ENCODE results near the gene CD300A.
"Not testable (repeated sequence)": the region's sequence is repeated elsewhere in the genome, so short reads cannot be mapped to it uniquely, and the experiment has no call there.

Gene CD300A

GRCh38 chr17:74485841-74486240 is 19.4 kb downstream of the CD300A start:
- no peak for DNase-seq

DNA sequence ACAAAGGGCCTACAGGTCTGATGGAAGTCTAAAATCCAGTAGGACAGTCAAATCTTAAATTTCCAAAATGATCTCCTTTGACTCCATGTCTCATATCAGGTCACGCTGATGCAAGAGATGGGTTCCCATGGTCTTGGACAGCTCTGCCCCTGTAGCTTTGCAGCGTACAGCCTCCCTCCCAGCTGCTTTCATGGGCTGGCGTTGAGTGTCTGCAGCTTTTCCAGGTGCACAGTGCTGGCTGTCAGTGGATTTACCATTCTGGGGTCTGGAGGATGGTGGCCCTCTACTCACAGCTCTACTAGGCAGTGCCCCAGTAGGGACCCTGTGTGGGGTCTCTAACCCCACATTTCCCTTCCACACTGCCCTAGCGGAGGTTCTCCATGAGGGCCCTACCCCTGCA is 21.8 kb downstream of the CD300A start:
- not testable (repeated sequence) for DNase-seq

DNA sequence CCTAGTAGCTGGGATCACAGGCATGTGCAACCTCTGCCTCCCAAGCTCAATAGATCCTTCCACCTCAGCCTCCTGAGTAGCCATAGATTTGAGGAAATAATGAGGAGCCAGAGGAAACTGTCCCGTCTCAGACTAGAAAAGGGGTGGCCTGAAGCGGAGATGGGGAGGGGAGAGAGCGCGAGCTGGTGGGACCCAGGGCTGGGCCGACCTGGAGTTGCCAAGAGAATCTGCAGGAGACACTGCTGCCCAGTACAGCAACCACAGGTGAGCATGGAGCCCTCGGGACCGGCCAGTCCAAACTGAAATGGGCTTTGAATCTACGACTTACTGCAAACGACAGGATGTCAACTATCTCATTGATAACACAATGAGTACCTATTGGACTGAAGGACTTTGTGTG is 24.3 kb downstream of the CD300A start:
- DNase-seq = no peak

GRCh38 chr17:74491626-74492025 is 25.2 kb downstream of the CD300A start:
- DNase-seq = no peak

GRCh38 chr17:74493331-74493833 is 26.9 kb downstream of the CD300A start:
- peak; percentile 41 for DNase-seq

DNA sequence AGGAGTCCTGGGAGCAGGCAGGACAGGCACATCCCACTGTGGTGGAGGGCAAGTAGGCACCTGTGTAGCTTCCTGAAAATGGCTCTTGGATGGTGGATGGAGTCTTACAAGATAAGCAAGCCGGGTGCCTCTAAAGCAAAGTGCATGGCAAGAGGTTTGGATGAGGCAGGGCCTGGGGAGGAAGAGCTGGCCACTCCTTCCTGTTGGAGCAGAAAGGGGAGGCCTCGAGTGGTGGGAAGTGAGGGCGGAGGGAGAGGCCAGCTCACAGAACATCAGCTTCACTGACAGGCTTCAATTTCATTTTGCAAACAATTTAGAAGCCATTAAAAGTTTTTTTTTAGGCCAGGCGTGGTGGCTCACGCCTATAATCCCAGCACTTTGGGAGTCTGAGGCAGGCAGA is 31.0 kb downstream of the CD300A start:
- DNase-seq = no peak

DNA sequence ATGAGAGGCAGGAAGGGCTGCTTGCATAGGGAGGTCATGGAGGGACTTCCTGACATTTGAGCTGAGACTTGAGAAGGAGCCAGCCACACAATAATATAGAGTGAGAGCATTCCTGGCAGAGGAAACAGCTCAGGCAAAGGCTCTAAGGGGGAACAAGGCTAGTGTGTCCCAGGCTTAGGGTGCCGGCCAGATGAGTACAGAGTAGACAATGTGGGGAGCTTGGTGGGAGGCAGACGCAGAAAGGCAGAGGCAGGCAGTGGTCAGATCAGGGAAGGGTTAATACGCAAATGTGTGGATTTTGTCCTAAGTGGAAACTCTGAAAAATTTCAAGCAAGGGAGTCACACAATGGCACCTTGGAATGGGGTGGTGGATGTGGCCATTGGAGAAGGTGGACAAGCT is 33.6 kb downstream of the CD300A start:
- DNase-seq = no peak

- no peak for DNase-seq
Measured at GRCh38 chr17:74502861-74503260, 36.4 kb downstream of the CD300A start.

DNA sequence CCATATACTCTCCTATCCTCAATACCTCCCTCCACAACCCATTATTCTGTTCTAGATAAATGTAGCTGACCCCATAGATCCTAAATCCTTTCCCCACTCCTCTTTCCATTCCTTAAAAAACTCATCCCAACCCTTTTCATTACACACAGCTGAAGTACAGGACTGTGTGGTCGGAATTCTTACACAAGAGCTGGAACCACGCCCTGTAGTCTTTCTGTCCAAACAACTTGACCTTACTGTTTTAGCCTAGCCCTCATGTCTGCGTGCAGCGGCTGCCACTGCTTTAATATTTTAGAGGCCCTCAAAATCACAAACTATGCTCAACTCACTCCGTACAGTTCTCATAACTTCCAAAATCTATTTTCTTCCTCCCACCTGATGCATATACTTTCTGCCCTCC is 37.5 kb downstream of the CD300A start:
- DNase-seq = not testable (repeated sequence)

DNA sequence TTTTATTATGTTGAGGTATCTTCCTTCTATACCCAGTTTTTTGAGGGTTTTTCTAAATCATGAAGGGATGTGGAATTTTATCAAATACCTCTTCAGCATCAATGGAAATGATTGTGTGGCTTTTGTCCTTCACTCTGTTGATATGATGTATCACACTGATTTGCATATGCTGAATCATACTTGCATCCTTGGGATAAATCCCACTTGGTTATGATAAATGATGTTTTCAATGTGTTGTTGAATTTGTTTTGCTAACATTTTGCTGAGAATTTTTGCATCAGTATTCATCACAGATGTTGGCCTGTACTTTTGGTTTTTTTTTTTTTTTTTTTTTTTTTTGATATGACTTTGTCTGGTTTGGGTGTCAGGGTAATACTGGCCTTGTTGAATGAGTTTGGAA is 41.7 kb downstream of the CD300A start:
- DNase-seq = no peak

- DNase-seq = no peak
Measured at GRCh38 chr17:74512036-74512435, 45.6 kb downstream of the CD300A start.

DNA sequence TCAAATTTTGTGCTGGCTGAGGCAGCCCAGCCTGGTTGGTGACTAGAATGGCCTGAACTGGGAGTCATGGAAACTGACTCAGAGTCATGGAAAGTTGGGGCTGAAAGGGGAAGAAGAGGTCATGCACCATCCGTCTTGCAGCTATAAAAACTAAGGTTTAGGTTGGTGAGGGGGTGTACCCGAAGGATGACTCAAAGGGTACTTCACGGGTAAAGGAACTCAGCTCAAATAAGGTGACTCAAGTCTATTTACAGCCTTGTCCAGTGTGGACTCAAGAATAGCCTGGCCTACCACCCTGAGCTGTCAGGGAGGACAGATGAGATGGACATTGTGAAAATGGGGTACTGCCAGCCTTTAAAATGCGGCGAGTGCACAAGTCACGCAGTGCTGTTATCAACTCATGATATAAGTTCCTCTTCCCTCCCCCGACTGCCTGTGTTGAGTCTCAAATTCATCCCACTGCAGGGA is 46.2 kb downstream of the CD300A start:
- no peak for DNase-seq

GRCh38 chr17:74513987-74514631 is 47.7 kb downstream of the CD300A start:
- DNase-seq = peak; percentile 84

GRCh38 chr17:74514632-74515334 is 48.3 kb downstream of the CD300A start:
- DNase-seq = peak; percentile 84

- DNase-seq = no peak
Measured at GRCh38 chr17:74515941-74516340, 49.5 kb downstream of the CD300A start.

- no peak for DNase-seq
Measured at GRCh38 chr17:74516561-74517328, 50.3 kb downstream of the CD300A start.

DNA sequence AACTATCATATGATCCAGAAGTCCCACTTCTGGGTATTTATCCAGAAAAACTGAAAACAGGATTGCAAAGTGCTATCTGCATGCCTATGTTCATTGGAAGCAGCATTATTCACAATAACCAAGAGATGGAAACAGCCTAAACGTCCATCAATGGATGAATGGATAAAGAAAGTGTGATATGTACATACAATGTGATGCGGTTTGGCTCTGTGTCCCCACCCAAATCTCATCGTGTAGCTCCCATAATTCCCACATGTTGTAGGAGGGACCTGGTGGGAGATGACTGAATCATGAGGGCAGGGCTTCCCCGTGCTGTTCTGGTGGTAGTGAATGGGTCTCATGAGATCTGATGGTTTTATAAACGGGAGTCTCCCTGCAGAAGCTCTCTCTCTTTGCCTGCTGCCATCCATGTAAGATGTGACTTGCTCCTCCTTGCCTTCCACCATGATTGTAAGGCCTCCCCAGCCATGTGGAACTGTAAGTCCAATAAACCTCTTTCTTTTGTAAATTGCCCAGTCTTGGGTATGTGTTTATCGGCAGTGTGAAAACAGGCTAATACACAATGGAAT is 52.1 kb downstream of the CD300A start:
- DNase-seq = not testable (repeated sequence)

DNA sequence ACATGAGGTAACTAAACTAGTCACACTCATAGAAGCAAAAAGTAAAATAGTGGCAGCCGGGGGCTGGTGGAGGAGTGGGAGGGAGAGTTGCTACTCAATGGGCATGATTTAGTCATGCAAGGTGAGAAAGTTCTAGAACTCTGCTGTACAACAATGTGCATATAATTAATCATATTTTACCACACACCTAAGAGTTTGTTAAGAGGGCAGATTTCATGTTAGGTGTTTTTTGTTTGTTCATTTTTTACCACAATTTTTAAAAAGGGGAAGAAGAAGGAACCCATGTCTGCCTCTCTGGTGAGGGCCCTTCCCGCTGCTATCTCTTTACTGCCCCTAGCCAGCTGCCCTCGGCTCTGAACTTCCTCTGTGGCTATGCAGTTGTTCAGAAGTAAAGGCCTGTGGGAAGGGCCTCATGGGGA is 53.6 kb downstream of the CD300A start:
- no peak for DNase-seq

- DNase-seq = no peak
Measured at GRCh38 chr17:74520790-74521480, 54.5 kb downstream of the CD300A start.

DNA sequence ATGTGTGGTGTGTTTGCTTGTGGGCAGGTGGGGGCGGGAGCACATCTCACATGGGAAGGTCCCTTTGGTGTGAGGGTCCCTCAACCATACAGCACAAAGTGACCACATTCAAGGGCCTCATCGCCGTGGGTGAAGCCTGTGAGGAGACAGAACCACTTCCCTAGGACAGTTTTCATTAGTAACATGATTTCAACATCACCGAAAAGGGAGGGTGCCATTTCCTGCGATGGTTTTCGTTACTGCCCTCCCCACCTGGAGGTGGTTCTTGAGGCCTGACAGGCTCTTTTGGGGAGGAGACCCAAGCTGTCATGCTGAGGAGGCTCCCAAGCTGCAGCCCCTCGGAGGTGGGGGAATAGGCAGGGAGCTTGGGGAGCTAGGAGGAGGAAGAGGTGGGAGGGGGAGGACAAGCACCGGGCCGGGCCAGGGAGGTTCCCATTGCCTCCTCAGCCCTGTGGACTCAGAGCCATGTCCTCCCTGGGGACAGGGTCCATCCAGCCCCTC is 55.3 kb downstream of the CD300A start:
- DNase-seq = no peak

DNA sequence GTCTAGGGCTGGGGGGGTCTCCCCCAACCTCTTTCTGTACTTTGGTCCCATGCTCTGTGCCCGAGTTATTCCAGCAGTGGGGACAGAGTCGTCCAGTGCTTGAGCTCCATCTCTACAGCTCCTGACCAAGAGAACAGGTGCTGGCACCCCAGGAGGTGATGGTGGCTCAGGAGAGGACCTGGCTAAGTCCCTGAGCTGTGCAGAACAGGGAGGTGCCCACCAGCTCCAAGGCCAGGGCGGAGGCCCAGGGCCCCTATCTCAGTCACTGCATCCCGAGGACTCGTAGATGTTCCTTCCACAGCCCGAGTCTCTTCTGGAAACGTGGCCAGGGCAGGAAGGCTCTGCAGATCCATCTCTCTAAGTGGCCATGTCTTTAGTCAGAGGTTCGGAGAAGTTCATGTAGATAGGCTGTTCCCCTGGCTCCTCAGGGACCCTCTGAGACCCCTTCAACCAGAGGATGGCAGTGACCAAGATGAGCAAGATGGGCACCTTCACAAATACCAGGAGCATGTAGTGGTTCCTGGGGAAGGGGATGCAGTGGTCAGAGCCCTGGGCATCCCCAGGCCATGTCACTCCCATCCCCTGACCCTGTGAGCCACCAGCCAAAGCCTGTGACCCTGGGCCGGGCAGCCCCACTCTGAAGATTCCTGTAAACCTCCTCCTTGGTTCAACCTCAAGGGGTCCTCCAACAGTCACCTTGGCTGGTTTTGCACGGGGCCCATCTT is 56.1 kb downstream of the CD300A start:
- DNase-seq = no peak

DNA sequence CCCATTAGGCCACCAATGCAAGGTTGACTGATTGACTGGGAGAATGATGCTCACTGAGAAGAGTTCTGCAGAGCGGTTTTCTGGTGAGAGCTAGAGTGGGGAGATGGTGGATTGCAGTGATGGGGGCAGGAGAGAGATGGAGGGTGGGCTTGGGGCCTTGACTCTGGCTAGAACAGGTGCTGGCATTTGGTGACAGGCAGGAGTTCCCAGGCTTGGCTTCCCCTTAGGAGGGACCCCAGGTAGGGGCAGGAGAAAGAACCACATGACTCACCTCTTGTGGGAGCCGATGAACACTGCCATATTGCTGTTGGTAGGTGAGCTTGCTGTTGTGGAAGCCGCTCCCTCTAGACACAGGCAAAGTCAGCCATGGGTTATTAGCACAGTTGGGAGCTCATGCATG is 56.9 kb downstream of the CD300A start:
- no peak for DNase-seq
